Measurements from ENCODE around the gene CEMP1. TPM values are rescaled to one million over a fixed set of nuclear protein-coding genes. Genes with fewer than 3 reads are reported as not detected.
"Not testable (repeated sequence)": the region's sequence is repeated elsewhere in the genome, so short reads cannot be mapped to it uniquely, and the experiment has no call there.

CEMP1 gene
- total RNA-seq, result under 0.01 TPM in 1 of 2 replicates, not detected in the other

DNA sequence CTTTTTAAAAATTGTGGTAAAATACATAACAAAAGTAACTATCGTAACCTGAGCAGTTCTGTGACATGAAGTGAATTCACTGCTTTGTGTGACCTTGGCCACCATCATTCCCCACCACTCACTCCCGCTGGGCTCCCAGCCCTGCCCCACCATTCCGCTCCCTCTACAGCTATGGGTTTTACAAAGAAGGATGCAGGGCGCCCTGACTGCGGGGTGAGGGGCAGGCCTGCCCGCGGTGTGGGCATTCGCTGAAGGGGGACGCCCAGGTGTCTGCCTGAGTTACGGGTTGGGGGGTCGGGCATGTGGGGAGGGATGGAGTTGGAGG, at the start of gene CEMP1:
TSS of gene CEMP1 (minus strand) at position 38 of the 325 bp plus-strand sequence. CDS start 335 bp downstream, outside the sequence.
- no peak for DNase-seq (ENCODE audit: low read depth in 2 of 2)

DNA sequence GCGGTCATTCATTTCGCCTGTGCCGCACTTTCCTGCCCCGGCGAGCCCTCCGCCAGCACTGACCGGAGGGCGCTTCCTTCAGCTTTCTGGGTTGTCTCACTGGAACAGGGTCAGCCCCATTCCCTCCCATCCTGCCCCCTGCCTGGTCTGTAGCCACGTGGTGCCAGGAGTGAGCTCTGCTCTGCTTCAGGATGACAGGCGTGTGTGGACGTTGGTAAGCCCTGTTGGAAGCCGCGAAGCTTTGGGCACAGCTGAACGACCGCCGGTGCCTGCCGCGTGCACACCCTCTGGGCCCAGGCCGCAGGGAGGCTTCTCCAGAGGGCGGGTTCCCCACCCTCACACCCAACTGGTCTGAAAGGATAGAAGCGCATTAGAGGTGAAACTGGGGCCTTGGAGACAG, 49.6 kb upstream of the CEMP1 start:
- DNase-seq (ENCODE audit: low read depth in 2 of 2), result not testable (repeated sequence)

GRCh38 chr16:2580143-2580542, 48.9 kb upstream of the CEMP1 start:
- DNase-seq (ENCODE audit: low read depth in 2 of 2), result not testable (repeated sequence)

DNA sequence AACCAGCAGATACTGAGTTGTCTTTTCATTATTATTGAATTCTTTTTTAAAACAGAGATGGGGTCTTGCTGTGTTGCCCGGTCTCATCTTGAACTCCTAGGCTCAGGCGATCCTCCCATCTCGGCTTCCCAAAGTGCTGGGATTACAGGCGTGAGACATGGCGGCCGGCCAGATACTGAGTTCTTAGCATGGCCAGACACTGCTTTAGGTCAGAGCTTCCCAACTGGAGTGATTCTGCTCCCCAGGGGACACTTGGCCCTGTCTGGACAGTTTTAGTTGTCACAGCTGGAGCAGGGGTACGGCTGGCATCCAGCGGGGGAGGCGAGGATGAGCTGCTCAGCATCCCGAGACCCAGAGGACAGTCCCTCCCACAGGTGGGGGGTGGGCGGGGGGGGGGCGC, 47.7 kb upstream of the CEMP1 start:
- not testable (repeated sequence) for DNase-seq (ENCODE audit: low read depth in 2 of 2)

GRCh38 chr16:2577044-2577443, 45.8 kb upstream of the CEMP1 start:
- not testable (repeated sequence) for DNase-seq (ENCODE audit: low read depth in 2 of 2)

- not testable (repeated sequence) for DNase-seq (ENCODE audit: low read depth in 2 of 2)
These were observed 44.6 kb upstream of the CEMP1 start for GRCh38 chr16:2575839-2576238.

DNA sequence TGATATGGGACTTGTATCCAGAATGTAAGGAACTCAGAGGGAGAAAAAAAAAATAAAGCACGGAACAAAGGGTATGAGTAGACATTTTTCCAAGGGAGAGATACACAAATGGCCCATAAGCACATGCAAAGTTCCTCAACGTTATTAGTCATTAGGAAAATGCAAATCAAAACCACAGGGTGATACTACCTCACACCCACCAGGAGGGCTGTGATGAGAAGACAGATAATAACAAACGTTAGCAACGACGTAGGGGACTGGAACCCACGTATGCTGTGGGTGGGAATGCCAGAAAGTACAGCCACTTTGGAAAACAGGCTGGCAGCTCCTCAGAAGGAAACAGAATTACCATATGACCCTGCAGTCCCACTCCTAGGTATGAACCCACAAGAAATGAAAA, 41.5 kb upstream of the CEMP1 start:
- not testable (repeated sequence) for DNase-seq (ENCODE audit: low read depth in 2 of 2)

- not testable (repeated sequence) for DNase-seq (ENCODE audit: low read depth in 2 of 2)
These were observed 37.4 kb upstream of the CEMP1 start for GRCh38 chr16:2568573-2568972.

DNA sequence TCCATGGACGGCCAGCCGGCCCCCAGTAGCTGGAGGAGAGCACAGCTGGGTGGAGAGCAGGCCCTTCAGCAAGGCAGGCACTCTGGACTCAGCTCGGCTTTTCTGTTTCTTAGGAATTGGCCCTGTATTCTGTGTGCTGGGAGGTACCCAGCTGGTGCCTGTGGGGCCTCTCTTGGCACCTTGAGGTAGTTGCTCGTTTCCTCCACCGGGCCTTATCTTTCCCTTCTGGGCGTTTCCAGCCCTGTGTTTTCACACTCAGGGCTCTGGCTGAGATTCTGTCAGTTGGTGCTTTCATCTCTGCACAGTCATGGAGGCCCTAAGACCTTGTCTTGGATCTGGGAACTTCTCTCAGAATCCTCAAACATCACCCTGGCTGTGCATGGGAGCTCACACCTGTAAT, 36.3 kb upstream of the CEMP1 start:
- DNase-seq (ENCODE audit: low read depth in 2 of 2), result not testable (repeated sequence)

- DNase-seq (ENCODE audit: low read depth in 2 of 2), result not testable (repeated sequence)
These were observed 29.6 kb upstream of the CEMP1 start for GRCh38 chr16:2560798-2561133.

- not testable (repeated sequence) for DNase-seq (ENCODE audit: low read depth in 2 of 2)
These were observed 29.1 kb upstream of the CEMP1 start for GRCh38 chr16:2560131-2560797.

DNA sequence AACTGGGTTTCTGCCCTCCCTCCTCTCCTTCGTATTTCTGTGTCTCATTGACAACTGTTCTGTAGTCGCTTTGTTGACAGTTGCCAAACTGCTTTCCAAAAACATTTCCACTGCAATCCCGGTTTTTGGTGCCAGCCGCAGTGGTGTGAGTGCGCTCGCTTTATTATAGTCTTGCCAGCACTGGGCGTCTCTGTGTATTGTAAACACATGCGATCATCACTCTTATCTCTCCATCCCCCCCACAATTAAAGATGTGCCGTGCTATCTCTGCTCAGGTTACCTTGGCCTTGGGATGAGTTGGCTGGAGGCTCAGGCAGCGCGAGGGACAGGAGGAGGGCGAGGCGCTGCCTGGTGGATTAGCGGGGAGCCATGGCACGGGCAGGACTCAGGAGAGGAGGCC, 25.9 kb upstream of the CEMP1 start:
- not testable (repeated sequence) for DNase-seq (ENCODE audit: low read depth in 2 of 2)

DNA sequence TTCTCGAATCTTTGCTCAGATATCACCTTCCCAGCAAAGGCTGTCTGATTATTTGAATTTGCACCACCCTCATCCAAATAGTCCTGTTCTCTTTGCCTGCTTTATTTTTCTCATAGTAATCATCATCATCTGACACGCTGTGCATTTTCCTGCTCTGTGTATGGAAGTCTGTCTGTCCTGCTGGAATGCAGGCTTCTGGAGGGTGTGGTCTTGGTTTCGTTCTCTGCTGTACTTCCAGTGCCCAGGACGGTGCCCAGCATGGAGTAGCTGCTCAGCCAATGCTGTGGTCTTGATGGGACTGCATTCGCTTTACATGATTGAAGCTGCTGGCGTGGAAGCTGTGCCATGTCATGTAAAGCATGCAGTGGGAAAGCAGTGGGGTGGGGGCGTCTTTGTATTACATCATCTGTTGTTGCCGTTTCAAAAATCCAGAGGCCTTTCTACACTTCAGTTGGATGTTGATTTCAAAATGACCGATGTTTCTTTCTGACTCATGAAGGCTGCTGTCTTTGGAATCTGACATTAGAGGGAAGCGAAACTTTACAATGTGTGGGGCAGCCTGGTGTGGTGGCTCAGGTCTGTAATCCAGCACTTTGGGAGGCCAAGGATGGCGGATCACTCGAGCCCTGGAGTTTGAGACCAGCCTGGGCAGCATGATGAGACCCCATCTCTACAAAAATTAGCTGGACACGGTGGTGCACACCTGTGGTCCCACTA, 23.7 kb upstream of the CEMP1 start:
- DNase-seq (ENCODE audit: low read depth in 2 of 2), result not testable (repeated sequence)

DNA sequence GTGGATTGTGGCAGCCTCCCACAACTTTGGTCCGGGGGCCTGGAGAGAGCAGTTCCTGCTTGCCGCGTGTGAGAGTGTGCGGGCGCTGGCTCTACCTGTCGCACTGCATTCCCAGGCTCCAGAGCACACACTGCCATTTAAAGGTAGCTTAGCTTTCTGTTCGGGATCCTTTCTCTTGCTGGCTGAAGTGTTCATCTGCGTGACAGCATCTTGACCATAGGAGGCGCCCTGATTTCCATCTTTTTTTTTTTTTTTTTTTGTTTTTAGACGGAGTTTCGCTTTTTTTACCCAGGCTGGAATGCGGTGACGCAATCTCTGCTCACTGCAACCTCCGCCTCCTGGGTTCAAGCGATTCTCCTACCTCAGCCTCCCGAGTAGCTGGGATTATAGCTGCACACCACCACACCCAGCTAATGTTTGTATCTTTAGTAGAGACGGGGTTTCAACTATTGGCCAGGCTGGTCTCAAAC, 20.2 kb upstream of the CEMP1 start:
- DNase-seq (ENCODE audit: low read depth in 2 of 2), result not testable (repeated sequence)

GRCh38 chr16:2550283-2550878, 19.2 kb upstream of the CEMP1 start:
- DNase-seq (ENCODE audit: low read depth in 2 of 2), result not testable (repeated sequence)

GRCh38 chr16:2543771-2544170, 12.6 kb upstream of the CEMP1 start:
- not testable (repeated sequence) for DNase-seq (ENCODE audit: low read depth in 2 of 2)

GRCh38 chr16:2541409-2541808, 10.2 kb upstream of the CEMP1 start:
- DNase-seq (ENCODE audit: low read depth in 2 of 2), result peak; percentile 38 to 52

DNA sequence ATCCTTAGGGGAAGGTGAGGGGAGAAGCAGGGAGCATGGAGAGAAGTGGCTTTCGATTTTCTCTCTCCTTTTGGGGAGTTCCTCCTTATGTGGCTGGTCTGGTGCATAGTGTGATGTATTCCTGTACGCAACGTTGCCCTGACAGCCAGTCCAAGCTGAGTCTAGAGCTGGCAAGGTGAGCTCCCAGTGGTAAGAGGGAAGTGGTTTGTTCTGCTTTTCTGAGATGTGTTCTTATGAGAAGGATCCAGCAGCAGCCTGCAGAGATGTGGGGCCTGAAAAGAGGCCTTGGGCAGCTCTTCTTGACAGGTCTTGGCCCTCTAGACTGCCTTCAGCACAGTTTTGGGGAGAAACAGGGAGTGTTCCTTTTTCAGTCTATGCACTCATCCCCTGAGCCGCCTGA, 9.7 kb upstream of the CEMP1 start:
- DNase-seq (ENCODE audit: low read depth in 2 of 2), result not testable (repeated sequence)

- peak; percentile 49 to 50 for DNase-seq (ENCODE audit: low read depth in 2 of 2)
These were observed 8.7 kb upstream of the CEMP1 start for GRCh38 chr16:2539845-2540458.

DNA sequence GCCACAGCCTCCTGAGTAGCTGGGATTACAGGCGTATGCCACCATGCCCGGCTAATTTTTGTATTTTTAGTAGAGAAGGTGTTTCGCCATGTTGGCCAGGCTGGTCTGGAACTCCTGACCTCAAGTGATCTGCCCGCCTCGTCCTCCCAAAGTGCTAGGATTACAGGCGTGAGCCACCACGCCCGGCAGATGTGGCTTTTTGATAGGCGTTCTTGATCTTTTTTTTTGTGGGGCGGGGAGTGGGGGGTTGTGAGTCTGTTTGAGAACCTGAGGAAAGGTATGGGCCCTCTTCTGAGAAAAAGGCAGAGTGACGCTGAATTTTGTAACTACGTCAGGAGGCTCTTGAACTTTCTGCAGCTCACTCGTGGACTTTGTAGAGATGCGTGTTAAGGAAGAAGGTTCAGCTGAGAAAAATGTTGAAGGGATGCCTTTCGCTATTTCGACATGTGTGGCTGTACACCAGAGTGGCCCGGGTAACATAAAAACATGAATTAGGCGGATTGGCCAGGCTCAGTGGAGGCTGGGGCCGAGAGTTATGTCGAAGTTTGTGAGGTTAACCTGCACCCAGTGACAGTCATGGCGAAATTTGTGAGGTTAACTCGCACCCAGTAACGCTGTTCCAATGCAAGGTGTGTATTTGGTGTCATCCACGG, 8.1 kb upstream of the CEMP1 start:
- not testable (repeated sequence) for DNase-seq (ENCODE audit: low read depth in 2 of 2)
